H9 (cell line): ENCODE measurements around the gene CORIN. TPM values are rescaled to one million over a fixed set of nuclear protein-coding genes. Genes with fewer than 3 reads are reported as not detected.

Source experiments
- DNase-seq: peaks from one replicate; pipeline ENCODE4 v3.0.0-alpha.2; 2017
- H2AFZ ChIP-seq: one replicate; pipeline ENCODE4 v1.6.1; 2013; ENCODE audit warnings: mild to moderate bottlenecking, low read length, control low read depth, moderate library complexity
- H2AK5ac ChIP-seq: 2 replicates; pipeline ENCODE4 v1.6.1; 2013; ENCODE audit warnings: low read length, control low read depth, mixed read lengths; ENCODE audit not compliant: insufficient read length
- H2BK120ac ChIP-seq: one replicate; pipeline ENCODE4 v1.6.1; 2013; ENCODE audit warnings: low read depth, mild to moderate bottlenecking, low read length, control low read depth, inconsistent platforms; ENCODE audit not compliant: poor library complexity, severe bottlenecking
- H2BK12ac ChIP-seq: 2 replicates; pipeline ENCODE4 v1.6.1; 2013; ENCODE audit warnings: low read length, control low read depth, mixed read lengths, low read depth; ENCODE audit not compliant: insufficient read length
- H2BK15ac ChIP-seq: 2 replicates; pipeline ENCODE4 v1.6.1; 2013; ENCODE audit warnings: low read depth, low read length, control low read depth
- H2BK20ac ChIP-seq: one replicate; pipeline ENCODE4 v1.6.1; 2013; ENCODE audit warnings: low read depth, mild to moderate bottlenecking, low read length, control low read depth, inconsistent platforms; ENCODE audit not compliant: poor library complexity, severe bottlenecking
- H2BK5ac ChIP-seq: 2 replicates; pipeline ENCODE4 v1.6.1; 2013; ENCODE audit warnings: low read length, control low read depth, mixed read lengths; ENCODE audit not compliant: insufficient read length
- H3K14ac ChIP-seq: 2 replicates; pipeline ENCODE4 v1.6.1; 2013; ENCODE audit warnings: low read length, control low read depth; ENCODE audit not compliant: insufficient read depth
- H3K18ac ChIP-seq: 2 replicates; pipeline ENCODE4 v1.6.1; 2013; ENCODE audit warnings: low read depth, mild to moderate bottlenecking, mixed read lengths, low read length, control low read depth; ENCODE audit not compliant: insufficient read length
- H3K23ac ChIP-seq: 2 replicates; pipeline ENCODE4 v1.6.1; 2013; ENCODE audit warnings: low read length, control low read depth, mixed read lengths, low read depth; ENCODE audit not compliant: insufficient read length
- H3K23me2 ChIP-seq: 2 replicates; pipeline ENCODE4 v1.6.1; 2013; ENCODE audit warnings: low read depth, mild to moderate bottlenecking, mixed read lengths, low read length, control low read depth; ENCODE audit not compliant: insufficient read length, poor library complexity, severe bottlenecking
- H3K27ac ChIP-seq: 2 replicates; pipeline ENCODE4 v1.5.1; 2013; ENCODE audit warnings: low read length, control low read depth, mixed read lengths, low read depth; ENCODE audit not compliant: insufficient read length
- H3K27me3 ChIP-seq: 2 replicates; pipeline ENCODE4 v1.6.1; 2013; ENCODE audit warnings: low read length, control low read depth, inconsistent platforms; ENCODE audit not compliant: insufficient read depth
- H3K4ac ChIP-seq: 2 replicates; pipeline ENCODE4 v1.6.1; 2013; ENCODE audit warnings: low read depth, mild to moderate bottlenecking, control low read depth, inconsistent platforms, low read length, moderate library complexity
- H3K4me1 ChIP-seq: 2 replicates; pipeline ENCODE4 v1.6.1; 2013; ENCODE audit warnings: low read length, control low read depth, inconsistent platforms; ENCODE audit not compliant: insufficient read depth
- H3K4me2 ChIP-seq: 2 replicates; pipeline ENCODE4 v1.6.1; 2013; ENCODE audit warnings: low read length, control low read depth, mixed read lengths; ENCODE audit not compliant: insufficient read length, insufficient read depth
- H3K56ac ChIP-seq: 2 replicates; pipeline ENCODE4 v1.6.1; 2013; ENCODE audit warnings: low read depth, mild to moderate bottlenecking, mixed read lengths, low read length, control low read depth; ENCODE audit not compliant: insufficient read length
- H3K79me1 ChIP-seq: 2 replicates; pipeline ENCODE4 v1.6.1; 2013; ENCODE audit warnings: low read depth, mild to moderate bottlenecking, moderate library complexity, low read length, control low read depth, inconsistent platforms; ENCODE audit not compliant: insufficient read depth, poor library complexity, severe bottlenecking
- H3K79me2 ChIP-seq: 2 replicates; pipeline ENCODE4 v1.6.1; 2013; ENCODE audit warnings: low read length, control low read depth, inconsistent platforms; ENCODE audit not compliant: insufficient read depth
- H3K9ac ChIP-seq: 2 replicates; pipeline ENCODE4 v1.6.1; 2013; ENCODE audit warnings: low read length, control low read depth, mixed read lengths; ENCODE audit not compliant: insufficient read length; ENCODE audit errors: extremely low read depth
- H3K9me3 ChIP-seq: one replicate; pipeline ENCODE4 v1.6.1; 2013; ENCODE audit warnings: low read depth, low read length, inconsistent platforms; ENCODE audit not compliant: control insufficient read depth
- H3T11ph ChIP-seq: one replicate; pipeline ENCODE4 v1.6.1; 2013; ENCODE audit warnings: mild to moderate bottlenecking, low read length, control low read depth, inconsistent platforms
- H4K20me1 ChIP-seq: one replicate; pipeline ENCODE4 v1.6.1; 2013; ENCODE audit not compliant: control insufficient read depth, insufficient read length, insufficient read depth
- H4K5ac ChIP-seq: 2 replicates; pipeline ENCODE4 v1.6.1; 2013; ENCODE audit warnings: low read depth, mild to moderate bottlenecking, mixed read lengths, low read length, control low read depth; ENCODE audit not compliant: insufficient read length
- H4K8ac ChIP-seq: replicated peaks from 2 replicates; pipeline ENCODE4 v1.6.1; 2013; ENCODE audit warnings: low read length, control low read depth, mixed read lengths, low read depth; ENCODE audit not compliant: insufficient read length
- H4K91ac ChIP-seq: 2 replicates; pipeline ENCODE4 v1.6.1; 2013; ENCODE audit warnings: low read depth, mild to moderate bottlenecking, moderate library complexity, mixed read lengths, low read length, control low read depth; ENCODE audit not compliant: insufficient read length
- H3K27ac Mint-ChIP-seq, 3 experiments: 2 replicates in 2 of 3; 3 replicates in 1 of 3; pipeline ENCODE4 v1.8.0; 2020 to 2021; ENCODE audit warnings: mixed read lengths in 3 of 3, mild to moderate bottlenecking in 1 of 3, moderate library complexity in 1 of 3
- H3K27me3 Mint-ChIP-seq: 2 replicates; pipeline ENCODE4 v1.8.0; 2021; ENCODE audit warnings: low read depth, mild to moderate bottlenecking, moderate library complexity, mixed read lengths
- H3K36me3 Mint-ChIP-seq, 3 experiments: 2 replicates in 2 of 3; 3 replicates in 1 of 3; pipeline ENCODE4 v1.8.0; 2020 to 2021; ENCODE audit warnings: low read depth in 3 of 3, mixed read lengths in 3 of 3; ENCODE audit not compliant: insufficient read depth in 1 of 3
- H3K4me1 Mint-ChIP-seq, 2 experiments: 2 replicates each; pipeline ENCODE4 v1.8.0; 2020; ENCODE audit warnings: mixed read lengths in 2 of 2
- H3K4me3 Mint-ChIP-seq, 2 experiments: 2 replicates in 1 of 2; 3 replicates in 1 of 2; pipeline ENCODE4 v1.8.0; 2020 to 2021; ENCODE audit warnings: mild to moderate bottlenecking in 2 of 2, mixed read lengths in 2 of 2, moderate library complexity in 1 of 2
- H3K9me3 Mint-ChIP-seq, 2 experiments: 2 replicates in 1 of 2; 3 replicates in 1 of 2; pipeline ENCODE4 v1.8.0; 2020; ENCODE audit warnings: mild to moderate bottlenecking in 2 of 2, mixed read lengths in 2 of 2, moderate library complexity in 1 of 2
- CTCF ChIP-seq: fragments of 200-600 bp; sonication (generic); conservative IDR thresholded peaks from 3 replicates; pipeline ENCODE4 v1.8.0; 2021; ENCODE audit warnings: antibody characterized with exemption, mild to moderate bottlenecking
- WGBS: extraction: QIAGEN DNeasy Blood & Tissue Kit; methylation state at CpG from one replicate; pipeline ENCODE4 v1.1.7; 2013; ENCODE audit warnings: missing lambda C conversion rate, low lambda C conversion rate, mixed read lengths; ENCODE audit not compliant: insufficient read length; ENCODE audit errors: extremely low coverage; 5-methylcytosine and 5-hydroxymethylcytosine counted together
- total RNA-seq: library from RNA; stranded (reverse); gene quantifications from 2 replicates; pipeline ENCODE4 v1.2.1, GENCODE V29; 2021

The CORIN gene
- total RNA-seq, 1 experiment from 2014 or later = 0.39 TPM

DNA sequence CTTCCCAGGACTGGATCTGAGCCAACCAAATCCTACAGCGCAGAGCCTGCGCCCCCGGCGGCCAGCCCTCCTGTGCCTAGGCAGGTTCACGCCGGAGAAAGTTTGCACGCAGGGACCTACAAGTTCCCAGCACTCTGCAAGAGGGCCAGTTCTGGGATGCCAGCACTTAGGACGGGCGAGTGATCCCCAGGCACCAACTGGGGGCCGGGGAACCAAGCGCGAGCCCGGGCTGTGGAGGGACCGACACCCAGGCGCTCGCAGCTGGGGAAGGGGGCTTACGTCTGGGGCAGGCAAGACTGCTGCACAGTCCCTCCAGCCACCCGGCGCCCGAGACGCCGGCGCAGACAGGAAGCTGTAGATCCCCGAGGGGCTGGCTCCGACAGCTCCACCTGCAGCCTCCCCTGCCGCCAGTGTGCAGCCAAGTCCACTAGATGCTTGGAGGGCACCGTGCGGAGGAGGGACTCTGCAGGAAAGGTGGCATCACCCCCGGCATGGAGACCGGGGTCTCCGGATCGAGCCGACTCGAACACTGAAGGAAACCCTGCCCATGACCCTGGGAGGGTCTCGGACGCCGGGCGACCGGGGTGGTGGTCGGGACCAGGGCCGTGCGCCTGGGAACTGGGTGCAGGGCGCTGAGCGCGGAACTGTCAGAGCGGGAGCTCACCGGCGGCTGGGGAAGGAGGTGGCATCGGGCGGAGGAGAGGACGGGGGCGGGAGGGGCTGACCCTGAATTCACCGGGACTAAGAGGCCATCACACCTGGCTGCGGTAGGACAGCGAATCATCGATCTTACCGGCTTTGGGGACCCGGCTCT is 566 bp downstream of the CORIN start:
- H3K27ac Mint-ChIP-seq = peak overlapping the region in 1 of 3 experiments; percentile 44; a peak in 1 of 7 replicates

More for the DNA sequence above, 566 bp downstream of the CORIN start:
- Histone ChIP-seq H2BK20ac (no peak overlapping the region), H3K9ac (no peak overlapping the region), H2BK5ac (no peak overlapping the region), H3K9me3 (no peaks in the 10 kb centered on the region), H3K23me2 (peaks cover 18% of the 10 kb centered on the region), H3K14ac (no peak overlapping the region), H2AFZ (no peak overlapping the region), H4K5ac (no peak overlapping the region), H3K56ac (no peak overlapping the region), H3K27ac (no peak overlapping the region), H3T11ph (no peak overlapping the region), H3K79me1 (no peaks in the 10 kb centered on the region), H2BK15ac (no peak overlapping the region), H3K79me2 (no peaks in the 10 kb centered on the region), H3K4ac (no peak overlapping the region), H2AK5ac (no peak overlapping the region), H2BK12ac (no peak overlapping the region), H2BK120ac (no peak overlapping the region), H3K23ac (no peak overlapping the region), H3K27me3 (no peaks in the 10 kb centered on the region), H3K4me2 (peak overlapping the region; percentile 79), H4K8ac (no peak overlapping the region), H4K20me1 (no peaks in the 10 kb centered on the region), H3K18ac (no peak overlapping the region), H3K4me1 (peaks cover 6% of the 10 kb centered on the region; the same call in 1 of the 2 replicates), H4K91ac (no peak overlapping the region)
- no peak for TF ChIP-seq CTCF
- peak; percentile 73 for DNase-seq
- Mint-ChIP-seq H3K27me3 (peaks cover 13% of the 10 kb centered on the region), H3K9me3 (peaks cover 10 to 13% of the 10 kb centered on the region in 2 experiments), H3K36me3 (peaks cover 0 to 14% (median 1%) of the 10 kb centered on the region in 3 experiments; a peak in 5 of 7 replicates), H3K4me1 (peaks cover 21 to 24% of the 10 kb centered on the region in 2 experiments), H3K4me3 (peak overlapping the region; percentile 73 to 87)
- no CpG with 5 or more reads among the region's 58 CpGs for WGBS
